GM19452 (cell line): ENCODE measurements around the gene CACNA1A.
"Not testable (repeated sequence)": the region's sequence is repeated elsewhere in the genome, so short reads cannot be mapped to it uniquely, and the experiment has no call there.

Experiments used
- ATAC-seq: cut with Tn5 transposase; IDR thresholded peaks from one replicate; pipeline ENCODE4 v1.9.1; 2021; ENCODE audit not compliant: unreplicated experiment

The CACNA1A gene

GRCh38 chr19:13506471-13506820 is at the start of gene CACNA1A:
CACNA1A (minus strand) TSS chr19:13506479; CDS start chr19:13506224, 255 bp downstream.
- no peak for ATAC-seq

- ATAC-seq: no peak
These were observed 48.4 kb upstream of the CACNA1A start for GRCh38 chr19:13554506-13555240.

GRCh38 chr19:13553880-13554400 is 47.7 kb upstream of the CACNA1A start:
- no peak for ATAC-seq

GRCh38 chr19:13548131-13548530 is 41.9 kb upstream of the CACNA1A start:
- ATAC-seq: no peak

GRCh38 chr19:13547102-13547501 is 40.8 kb upstream of the CACNA1A start:
- no peak for ATAC-seq

GRCh38 chr19:13544423-13544822 is 38.1 kb upstream of the CACNA1A start:
- ATAC-seq: no peak

GRCh38 chr19:13541554-13541953 is 35.3 kb upstream of the CACNA1A start:
- ATAC-seq: no peak

- no peak for ATAC-seq
These were observed 33.1 kb upstream of the CACNA1A start for GRCh38 chr19:13539332-13539731.

- no peak for ATAC-seq
These were observed 32.4 kb upstream of the CACNA1A start for GRCh38 chr19:13538601-13539253.

- ATAC-seq: no peak
These were observed 31.2 kb upstream of the CACNA1A start for GRCh38 chr19:13537454-13537853.

- ATAC-seq: no peak
These were observed 24.4 kb upstream of the CACNA1A start for GRCh38 chr19:13530720-13531119.

- ATAC-seq: not testable (repeated sequence)
These were observed 23.4 kb upstream of the CACNA1A start for GRCh38 chr19:13529721-13530120.

GRCh38 chr19:13526552-13526951 is 20.3 kb upstream of the CACNA1A start:
- no peak for ATAC-seq

- ATAC-seq: no peak
These were observed 14.8 kb upstream of the CACNA1A start for GRCh38 chr19:13521066-13521465.

GRCh38 chr19:13511947-13512346 is 5.7 kb upstream of the CACNA1A start:
- ATAC-seq: no peak

GRCh38 chr19:13507053-13507611 is 853 bp upstream of the CACNA1A start:
- no peak for ATAC-seq

- ATAC-seq: no peak
These were observed 363 bp downstream of the CACNA1A start for GRCh38 chr19:13505761-13506470.

- ATAC-seq: no peak
These were observed 1.0 kb downstream of the CACNA1A start for GRCh38 chr19:13505164-13505695.

- ATAC-seq: no peak
These were observed 2.6 kb downstream of the CACNA1A start for GRCh38 chr19:13503570-13504235.

GRCh38 chr19:13502231-13502630 is 4.0 kb downstream of the CACNA1A start:
- no peak for ATAC-seq

GRCh38 chr19:13499692-13500091 is 6.6 kb downstream of the CACNA1A start:
- ATAC-seq: no peak
